ENCODE data around the gene ZNF683.

Gene ZNF683

DNA sequence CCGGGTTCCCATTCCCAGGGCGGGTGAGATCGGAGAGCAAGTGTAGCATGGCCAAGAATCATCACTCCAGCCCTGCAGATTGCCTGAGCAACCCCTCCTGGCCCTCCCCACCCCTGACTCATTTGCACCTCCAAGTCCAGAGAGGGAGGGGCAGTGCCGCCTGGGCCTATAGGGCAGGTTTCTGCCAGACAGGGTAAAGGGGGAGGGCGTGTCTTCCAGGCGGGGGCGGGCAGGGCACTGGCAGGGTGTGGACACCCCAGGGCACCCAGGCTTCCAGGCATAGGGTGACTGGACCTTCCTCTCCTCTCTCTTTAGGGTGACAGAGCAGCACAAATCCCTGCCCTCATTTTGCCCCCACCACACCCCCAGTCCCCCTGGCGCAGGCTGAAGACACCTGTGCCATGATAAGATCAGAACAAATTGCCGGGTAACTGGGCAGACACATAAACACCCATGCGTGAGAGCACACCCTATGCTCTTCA lies 15.4 kb downstream of the ZNF683 start:
- DNase-seq: no peak

DNA sequence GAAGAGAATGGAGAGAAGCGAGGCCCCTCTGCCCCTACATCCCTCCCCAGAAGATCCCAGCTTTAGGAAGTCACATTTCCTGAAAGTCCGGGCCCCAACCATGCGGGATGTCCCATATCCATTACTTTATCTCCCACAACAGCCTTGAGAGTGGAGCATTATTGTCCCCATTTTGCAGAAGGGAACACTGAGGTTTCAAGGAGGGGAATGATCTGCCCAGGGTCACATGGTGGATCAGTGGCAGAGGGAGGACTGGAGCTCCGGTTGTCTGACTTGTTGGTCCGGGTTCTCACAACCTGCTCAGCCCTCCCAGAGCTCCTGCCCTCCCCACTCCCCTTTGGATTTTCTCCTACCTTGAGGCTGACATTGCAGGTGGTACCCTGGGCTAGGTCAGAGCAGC lies 16.4 kb downstream of the ZNF683 start:
- no peak for DNase-seq

DNA sequence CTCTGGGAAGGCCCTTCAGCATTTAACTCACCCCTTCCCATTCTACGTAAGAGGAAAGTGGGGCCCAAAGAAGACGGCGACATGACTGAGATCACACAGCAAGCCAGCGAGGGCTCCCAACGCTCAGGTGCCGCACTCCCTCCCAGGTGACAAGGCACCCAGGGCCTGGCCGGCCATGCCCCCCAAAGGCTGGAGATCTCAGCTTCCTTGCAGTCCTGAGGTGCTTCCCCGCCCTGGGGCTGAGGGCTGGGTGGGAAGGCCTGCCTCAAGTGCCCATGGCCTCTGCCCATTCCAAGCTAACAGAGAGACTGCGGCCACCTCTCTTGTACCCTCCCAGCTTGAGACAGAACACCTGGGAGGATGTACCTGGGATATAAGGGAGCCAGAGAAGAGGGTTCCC lies 17.6 kb downstream of the ZNF683 start:
- no peak for DNase-seq

DNA sequence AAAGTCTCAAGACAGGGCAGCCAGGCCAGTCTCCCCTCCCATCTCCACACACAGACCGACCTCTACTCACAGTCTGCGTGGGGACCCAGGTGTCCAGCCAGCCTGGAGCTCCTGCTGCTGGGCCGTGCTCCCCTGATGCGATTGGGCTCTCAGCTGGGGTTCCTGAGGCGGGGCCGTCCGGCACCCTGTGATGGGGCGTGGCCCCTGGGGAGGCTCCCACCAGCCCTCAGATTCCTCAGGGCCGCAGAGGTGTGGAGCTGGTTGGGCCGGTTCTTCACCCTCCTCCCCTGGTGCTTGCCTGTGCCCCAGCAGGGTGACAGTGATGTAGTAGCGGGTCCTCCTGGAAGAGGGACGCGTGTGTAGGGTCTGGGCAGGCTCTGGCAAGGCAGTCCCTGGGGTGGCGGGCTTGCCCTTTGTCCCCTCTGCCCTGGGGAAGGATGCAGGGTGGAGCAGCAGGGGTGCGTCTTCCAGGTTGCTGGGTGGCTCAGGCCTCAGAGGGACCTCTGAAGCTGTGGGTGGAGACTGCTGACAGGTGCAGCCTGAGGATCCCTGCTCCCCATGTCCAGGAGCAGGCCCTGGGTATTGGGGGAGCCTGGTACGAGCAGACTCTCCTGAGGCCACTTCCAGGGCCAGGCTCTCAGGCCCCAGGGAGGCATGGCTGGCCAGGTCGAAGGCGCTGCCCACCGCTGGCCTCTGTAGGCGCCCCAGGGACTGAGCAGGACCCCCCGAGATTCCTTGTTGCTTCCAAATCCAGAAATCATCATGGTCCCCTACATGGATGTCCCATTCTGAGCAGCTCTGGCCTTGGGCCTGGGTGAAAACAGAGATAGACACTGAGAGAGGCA lies 18.4 kb downstream of the ZNF683 start, which contains the start of gene CRYBG2:
Gene CRYBG2 (minus strand): TSS at position 155 of the 845 bp plus-strand sequence. CDS start 7,473 bp downstream, outside the sequence.
- DNase-seq: no peak

DNA sequence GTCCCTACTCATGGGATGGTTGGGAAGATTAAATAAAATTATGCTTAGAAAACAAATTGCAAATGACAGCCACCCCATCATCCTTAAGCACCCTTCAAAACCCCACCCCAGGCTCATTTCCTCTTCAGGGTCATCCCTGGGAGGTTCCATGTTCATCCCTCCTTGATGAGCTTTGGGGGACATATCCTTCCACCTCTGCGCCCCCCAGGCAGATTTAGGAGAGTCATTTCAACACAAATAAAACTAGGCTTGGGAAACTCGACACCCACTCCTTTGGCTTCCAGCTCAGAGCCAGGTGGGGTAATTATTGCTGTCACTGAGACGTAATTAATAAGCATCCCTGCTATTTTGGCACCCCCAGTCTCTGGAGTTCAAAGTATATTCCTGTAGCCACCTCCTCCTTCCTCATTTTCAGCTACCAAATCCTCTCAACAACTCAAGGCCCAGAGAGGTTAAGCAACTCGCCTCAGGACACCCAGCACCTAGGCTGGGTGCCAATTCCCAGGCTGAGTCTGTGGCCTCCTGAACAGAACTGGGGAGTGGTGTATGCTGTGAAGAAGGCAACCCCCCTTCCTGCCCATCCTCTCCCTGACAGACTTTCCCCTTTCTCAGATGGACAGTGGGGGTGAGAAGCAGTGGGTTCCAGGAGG lies 19.2 kb downstream of the ZNF683 start:
- no peak for DNase-seq

DNA sequence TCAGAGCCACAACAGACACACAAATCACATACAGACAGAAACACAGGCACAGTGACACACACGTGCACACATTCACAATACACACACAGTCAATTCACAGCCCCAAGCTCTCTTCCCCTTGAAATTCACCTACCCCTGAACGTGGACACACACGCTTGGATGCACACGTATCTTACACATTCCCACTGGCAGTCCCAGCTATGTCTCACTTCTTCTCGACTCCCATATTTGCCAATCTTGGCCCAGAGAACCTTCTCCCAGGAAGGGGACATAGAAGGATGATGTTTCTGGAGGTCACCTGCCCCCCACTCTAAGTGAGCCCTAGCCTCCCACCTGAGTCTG lies 20.2 kb downstream of the ZNF683 start:
- no peak for DNase-seq

DNA sequence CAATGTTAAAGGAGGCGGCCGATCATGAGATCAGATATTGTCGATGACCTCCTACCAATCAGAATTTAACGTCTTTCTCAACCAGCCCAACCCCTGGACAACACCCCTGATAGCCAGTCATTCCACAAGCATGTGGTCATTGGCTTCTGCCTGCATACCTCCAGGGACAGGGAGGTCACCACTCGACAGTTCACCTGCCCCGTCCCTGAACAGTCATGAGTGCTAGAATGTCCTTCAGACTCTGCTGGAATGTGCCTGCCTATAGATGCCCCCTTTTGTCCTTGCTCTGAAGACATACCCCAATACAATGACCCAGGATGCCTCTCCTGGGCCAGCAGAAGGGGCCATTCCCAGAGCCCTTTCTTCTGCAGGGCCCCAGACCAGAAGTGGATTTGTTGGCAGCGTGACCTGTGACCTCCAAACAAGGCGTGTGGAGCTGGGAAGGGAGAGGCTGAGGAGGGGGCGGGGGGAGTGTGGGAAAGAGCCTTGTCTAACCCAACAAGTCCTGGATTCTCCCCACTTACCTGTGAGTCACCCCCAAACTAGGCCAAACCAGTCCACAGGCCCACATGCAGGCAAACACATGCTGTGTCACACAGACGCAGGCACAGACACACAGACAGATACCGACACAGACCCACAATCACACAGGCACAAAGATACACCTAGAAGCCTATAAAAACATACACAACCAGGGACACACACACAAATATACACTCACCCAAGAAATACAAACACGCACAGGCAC lies 20.8 kb downstream of the ZNF683 start:
- no peak for DNase-seq

DNA sequence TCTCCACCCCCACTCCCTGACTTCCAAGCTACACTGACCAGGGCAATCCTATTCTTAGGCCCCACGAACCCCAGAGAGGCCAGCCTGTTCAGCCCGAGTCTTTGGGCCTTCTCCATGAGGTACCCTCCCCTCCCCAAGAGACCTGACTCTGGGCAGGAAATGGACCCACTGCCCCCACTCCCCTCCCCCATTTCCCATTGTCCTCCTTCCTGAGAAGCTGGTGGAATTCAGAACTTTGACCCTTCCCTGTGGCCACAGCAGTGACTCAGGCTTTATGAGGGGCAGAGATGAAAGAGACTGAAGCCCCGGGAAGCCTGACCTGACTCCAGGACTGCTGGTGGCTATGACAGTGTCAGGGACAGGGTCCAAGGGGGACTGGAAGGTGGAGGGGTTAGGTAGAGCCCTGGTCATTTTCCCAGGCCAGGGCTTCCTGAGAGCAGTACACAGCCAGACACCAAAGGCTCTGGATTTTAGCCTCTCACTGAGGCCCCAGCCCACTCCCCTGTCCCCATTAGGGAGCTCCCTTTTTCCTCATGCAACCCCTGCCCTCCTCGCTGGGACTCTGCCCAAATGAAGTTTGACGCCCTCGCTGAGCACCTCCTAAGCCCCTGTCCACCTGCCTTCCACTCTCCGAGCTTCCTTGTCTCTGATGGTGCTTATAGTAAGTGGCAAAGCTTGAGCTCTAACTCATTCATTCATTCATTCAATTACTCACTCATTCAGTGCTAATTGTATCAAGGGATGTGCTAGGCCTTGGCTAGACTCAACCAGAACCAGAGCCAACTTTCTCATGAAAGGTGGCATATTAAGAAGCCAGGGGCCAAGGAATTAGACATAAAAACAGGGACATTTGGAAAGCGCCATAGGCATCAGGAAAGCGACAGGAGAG lies 21.6 kb downstream of the ZNF683 start:
- no peak for DNase-seq

DNA sequence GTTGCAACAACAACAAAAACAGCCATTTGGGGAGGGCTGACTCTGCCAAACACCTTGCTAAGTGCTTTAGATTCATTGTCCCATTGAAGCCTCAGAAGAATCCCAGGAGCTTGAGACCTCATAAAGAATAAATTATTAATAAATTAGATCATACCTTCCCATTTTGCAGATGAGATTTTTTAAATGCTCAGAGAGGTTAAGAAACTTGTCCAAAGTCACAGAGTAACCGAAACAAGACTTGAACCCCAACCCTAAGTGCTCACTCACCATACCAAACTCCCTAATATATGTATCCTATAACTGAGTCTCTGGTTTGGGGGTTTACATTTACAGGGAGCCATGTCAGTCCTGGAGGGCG lies 22.2 kb downstream of the ZNF683 start:
- DNase-seq: no peak

DNA sequence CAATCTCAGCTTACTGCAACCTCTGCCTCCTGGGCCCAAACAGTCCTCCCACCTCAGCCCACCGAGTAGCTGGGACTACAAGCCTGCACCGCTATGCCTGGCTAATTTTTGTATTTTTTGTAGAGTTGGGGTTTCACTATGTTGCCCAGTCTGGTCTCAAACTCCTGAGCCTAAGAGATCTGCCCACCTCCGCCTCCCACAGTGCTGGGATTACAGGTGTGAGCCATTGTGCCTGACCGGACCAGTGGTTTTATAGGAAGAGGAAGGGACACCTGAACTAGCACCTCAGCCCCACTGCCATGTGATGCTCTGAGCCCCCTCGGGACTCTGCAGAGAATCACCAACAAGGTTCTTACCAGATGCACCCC lies 22.7 kb downstream of the ZNF683 start:
- no peak for DNase-seq

DNA sequence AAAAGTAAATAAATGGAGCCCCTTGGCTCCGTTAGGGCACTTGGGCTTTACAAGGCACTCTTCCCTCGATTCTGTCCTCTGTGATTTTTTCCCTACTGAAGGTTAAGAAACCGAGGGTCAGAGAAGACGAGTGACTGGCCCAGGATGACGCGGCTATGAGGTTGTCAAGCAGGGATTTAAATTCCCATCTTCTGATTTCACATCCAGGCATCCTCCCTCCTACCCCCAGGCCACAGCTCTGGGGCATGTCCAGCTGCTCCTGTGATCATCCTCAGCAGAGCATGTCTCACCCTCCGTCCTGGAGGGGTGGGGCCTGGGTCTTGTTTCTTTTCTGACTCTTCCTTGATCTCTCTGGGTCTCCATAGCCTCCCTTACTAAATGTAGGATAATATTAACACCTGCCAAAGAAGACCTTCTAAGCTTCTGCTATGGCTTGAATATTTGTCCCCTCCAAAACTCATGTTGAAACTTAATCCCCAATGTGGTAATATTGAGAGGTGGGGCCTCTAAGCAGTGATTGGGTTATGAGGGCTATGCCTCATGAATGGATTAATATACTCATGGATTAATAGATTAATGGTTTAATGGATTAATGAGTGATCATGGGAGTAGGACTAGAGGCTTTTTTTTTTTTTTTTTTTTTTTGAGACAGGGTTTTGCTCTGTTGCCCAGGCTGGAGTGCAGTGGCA lies 23.2 kb downstream of the ZNF683 start:
- no peak for DNase-seq

DNA sequence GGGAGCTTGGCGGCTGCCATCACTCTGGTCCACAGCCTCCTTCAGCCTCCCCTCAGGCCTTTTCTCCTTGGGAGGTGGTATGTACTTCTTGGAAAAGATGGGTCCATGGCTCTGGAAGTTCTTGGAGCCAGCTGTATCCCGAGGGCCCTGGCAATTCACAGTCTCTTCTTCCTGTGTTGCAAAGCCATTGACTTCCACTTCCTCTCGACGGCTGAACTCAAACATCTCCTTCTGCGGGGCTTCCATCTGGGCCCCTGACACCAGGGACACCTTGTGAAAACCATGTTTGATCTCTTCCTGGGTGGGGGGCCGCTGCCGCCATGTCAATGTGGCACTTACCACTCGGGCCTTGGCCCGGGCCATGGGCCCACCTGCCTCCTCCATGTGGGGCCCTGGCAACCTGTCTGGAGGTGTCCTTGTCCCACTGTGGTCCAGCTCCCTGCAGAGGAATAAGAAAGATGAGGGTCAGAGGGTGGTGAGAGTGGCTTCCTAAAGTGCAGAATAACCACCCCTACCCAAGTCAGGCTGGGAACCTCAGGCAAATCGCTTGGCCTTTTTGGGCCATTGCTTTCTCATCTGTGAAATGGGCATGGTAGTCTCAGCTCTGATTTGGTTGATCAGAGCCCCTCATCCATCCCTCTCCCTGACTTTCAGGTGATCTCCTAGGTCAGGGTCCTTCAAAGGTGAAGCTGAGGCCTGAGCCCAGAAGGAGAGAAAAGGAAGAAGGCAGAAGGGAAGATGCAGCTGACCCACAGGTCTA lies 26.1 kb downstream of the ZNF683 start:
- DNase-seq: no peak

DNA sequence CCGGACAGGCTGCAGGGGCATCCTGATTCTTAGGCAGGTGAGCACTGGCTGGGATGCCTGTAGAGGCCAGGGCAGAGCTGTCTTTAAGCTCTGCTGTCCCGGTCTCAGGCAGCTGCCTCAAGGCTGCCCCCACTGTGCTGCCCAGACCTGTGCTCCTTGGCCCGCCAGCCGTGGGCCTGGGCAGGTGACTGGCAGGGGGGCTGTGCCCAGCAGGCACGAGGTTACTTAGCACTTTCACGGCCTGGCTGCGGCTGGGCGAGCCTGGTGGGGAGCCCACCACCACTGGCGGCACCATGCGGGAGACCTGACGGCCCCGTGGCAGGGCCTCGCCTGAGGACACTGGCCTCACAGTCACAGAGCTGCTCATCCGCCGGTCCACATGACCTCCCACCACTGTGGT lies 26.8 kb downstream of the ZNF683 start:
- no peak for DNase-seq

DNA sequence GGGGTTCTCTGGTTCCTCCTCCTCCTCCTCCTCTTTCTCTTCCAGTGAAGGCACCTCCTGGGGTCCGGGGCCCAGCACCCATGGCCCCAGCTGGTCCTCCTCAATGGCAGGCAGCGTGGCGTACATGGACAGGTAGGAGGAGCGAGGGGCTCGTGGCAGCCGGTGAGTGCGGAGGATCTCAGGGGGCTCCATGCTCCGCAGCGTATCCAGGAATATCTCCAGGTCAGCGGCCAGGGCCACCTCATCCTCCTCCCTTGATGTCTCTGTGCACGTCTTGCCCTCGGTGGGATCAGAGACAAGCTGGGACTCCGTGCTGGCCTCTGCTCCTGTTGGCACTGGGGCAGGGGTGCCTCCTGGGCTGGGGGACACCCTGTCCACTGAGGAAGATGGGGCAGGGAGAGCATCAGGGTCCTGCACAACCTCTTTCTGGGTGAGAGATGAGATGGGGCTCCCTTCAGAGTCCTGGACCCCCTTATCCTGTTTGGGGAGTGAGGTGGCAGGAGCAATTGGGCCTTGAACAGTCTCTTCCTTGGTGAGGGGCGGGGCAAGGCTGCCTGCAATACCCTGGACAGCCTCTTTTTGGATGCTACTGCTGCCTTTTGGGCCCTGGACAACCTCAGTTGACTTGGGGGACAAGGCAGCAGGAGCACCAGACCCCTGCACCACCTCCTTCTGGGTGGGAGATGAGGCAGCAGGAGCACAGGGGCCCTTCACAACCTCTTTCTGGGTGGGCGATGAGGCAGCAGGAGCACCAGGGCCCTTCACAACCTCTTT lies 28.2 kb downstream of the ZNF683 start:
- no peak for DNase-seq

DNA sequence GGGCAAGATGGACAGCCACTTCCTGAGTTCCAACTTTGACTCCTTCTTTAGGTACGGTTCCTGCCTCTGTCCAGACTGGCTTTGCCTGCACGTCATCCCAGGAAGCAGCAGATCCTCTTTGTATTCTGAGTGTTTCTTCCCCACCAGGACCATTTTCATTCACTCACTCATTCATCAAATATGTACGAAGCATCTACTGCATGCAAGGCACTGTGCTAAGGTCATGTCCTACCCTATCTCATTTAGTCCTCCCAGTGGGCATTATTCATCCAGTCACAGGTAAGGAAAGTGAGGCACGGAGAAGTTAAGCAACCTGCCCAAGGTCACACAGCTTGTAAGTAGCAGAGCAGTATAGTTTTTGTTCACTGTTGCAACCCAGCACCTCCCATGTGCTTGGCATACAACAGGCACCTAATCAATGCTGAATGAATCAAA lies 32.5 kb downstream of the ZNF683 start:
- DNase-seq: no peak

DNA sequence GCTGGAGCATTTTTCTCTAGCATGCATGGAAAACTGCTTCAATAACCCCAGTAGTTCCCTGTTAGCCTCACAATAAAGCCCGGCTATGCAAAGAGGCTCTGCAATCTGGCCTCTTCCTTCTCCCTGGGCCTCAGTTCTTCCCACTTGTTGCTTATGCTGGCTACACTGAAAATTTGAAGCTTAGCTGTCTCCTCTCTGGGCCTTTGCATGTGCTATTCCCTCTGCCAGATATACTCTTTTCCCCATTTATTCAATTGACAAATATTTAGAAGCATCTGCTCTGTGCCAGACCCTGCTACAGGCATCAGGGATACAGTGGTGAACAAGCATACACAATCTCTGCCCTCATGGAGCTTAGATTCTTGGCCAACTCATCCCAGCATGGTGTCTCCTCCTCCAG lies 33.9 kb downstream of the ZNF683 start:
- no peak for DNase-seq

DNA sequence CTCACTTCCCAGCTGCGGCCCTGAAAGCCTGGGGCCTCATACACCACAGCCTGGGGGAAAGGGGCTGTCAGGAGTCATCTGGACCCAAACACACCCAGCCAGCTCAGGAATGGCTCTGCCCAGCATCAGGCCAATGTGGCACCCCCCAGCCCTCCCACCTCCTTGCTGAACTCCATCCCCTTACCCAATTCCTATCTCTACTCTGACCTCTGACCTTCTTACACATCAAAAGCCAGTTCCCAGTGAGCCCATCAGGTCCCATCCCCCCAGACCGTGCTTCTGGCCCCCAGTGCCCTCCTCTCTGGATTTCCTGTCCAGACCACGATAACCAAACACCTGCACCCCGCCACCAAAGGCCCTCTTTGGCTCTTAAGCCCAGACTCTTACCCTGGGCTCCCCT lies 34.9 kb downstream of the ZNF683 start:
- DNase-seq: no peak

DNA sequence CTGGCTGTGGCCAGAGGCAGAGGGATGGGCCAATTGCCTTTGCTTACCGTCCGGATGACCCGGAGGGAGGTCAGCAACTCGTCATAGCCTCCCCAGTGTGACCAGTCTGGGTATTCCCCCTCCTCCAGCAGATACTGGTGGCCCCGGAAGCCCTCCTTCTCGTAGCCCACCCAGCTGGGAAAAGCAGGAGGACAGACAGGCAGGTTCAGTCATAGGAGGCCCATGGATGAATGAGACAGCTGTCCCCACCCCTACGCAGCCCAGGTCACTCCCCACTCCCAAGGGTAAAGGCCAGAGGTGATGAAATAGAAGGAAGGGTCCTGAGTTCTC lies 35.4 kb downstream of the ZNF683 start:
- DNase-seq: no peak

DNA sequence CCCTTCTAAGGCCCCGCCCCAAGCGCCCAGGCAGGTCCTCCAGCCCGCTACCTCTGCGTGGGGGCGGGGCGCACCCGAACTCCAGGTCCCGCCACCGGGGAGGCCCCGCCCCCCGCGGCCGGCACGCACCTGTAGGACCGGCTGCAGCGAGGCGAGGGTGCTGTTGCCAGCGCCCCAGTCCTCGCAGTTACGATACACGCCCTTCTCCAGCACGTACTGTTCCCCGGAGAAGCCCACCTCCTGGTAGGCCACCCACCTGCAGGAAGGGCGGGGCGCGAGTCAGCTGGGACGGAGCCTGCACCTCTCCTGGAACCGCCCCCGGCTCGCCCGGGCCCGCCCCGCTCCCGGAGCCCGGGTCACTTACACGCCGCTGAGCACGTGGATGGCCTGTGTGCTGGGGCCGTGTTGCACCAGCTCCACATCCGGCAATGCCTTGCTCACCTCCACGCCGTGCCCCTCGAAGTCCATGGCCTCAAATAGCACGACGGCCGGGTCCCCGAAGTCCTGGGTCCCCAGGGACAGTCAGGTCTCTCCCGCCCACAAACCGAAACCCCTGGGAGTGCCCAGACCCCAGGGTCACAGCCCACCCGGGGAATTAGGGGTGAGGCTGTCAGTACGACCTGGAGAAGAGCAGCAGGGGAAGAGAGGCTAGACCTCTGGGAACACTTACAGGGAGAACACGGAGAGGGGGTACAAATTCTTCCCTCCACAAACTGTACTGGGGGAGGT lies 35.9 kb downstream of the ZNF683 start:
- DNase-seq: peak; percentile 90 to 92
